GM10266 (cell line): ENCODE results near the gene DNAJC4.
A peak's percentile ranks its signal among the peaks of the same experiment; 100 is the strongest.

Experiments
- DNase-seq: peaks from one replicate; pipeline ENCODE4 v3.0.0; 2012; ENCODE audit errors: extremely low spot score
- CTCF ChIP-seq: IDR thresholded peaks from 2 replicates; pipeline ENCODE4 v1.5.1; 2012; ENCODE audit warnings: mild to moderate bottlenecking, low read depth; ENCODE audit not compliant: control insufficient read depth, insufficient read depth; ENCODE audit errors: missing control alignments

DNAJC4 gene

GRCh38 chr11:64230171-64230984 lies at the start of gene DNAJC4:
DNAJC4 (plus strand) TSS chr11:64230548; CDS start chr11:64230855, 307 bp downstream.
- DNase-seq, result peak; percentile 93
- no peak for TF ChIP-seq CTCF

- no peak for DNase-seq
- no peak for TF ChIP-seq CTCF
Measured at GRCh38 chr11:64180891-64181290, 49.5 kb upstream of the DNAJC4 start.

GRCh38 chr11:64181506-64182411 lies 48.6 kb upstream of the DNAJC4 start:
- TF ChIP-seq CTCF, result no peak
- peak; percentile 74 for DNase-seq

- TF ChIP-seq CTCF, result no peak
- DNase-seq, result no peak
Measured at GRCh38 chr11:64183890-64184289, 46.5 kb upstream of the DNAJC4 start.

GRCh38 chr11:64185175-64185692 lies 45.1 kb upstream of the DNAJC4 start:
- DNase-seq, result peak; percentile 53
- peak; percentile 1 for TF ChIP-seq CTCF

- peak; percentile 99 for DNase-seq
- TF ChIP-seq CTCF, result peak; percentile 35
Measured at GRCh38 chr11:64185693-64186491, 44.5 kb upstream of the DNAJC4 start, which contains the start of gene STIP1. STIP1 (plus strand) TSS chr11:64186171; CDS start chr11:64186262, 91 bp downstream.
